ENCODE results near the gene MINDY1.

- TF ChIP-seq CTCF (IDR thresholded peaks at IDR 0.05) (no peak), ZFX (IDR thresholded peaks at IDR 0.05; ENCODE audit: borderline replicate concordance) (no peak)
These were observed 2.5 kb upstream of the MINDY1 start for GRCh38 chr1:151009206-151009587.
